ENCODE measurements around the gene IP6K1. TPM values are rescaled to one million over a fixed set of nuclear protein-coding genes. Genes with fewer than 3 reads are reported as not detected.
"Not testable (repeated sequence)": the region's sequence is repeated elsewhere in the genome, so short reads cannot be mapped to it uniquely, and the experiment has no call there.

IP6K1 gene
- total RNA-seq, 2 experiments from 2014 or later = 18.3 to 20.3 TPM

GRCh38 chr3:49754536-49754935 is 31.8 kb downstream of the IP6K1 start:
- CTCF ChIA-PET = interaction anchor here (1.4 kb wide), 1 partner anchor 10 kb away, joined by 3 read pairs; no protein-coding TSS in a partner anchor
- Mint-ChIP-seq H3K27ac (no peak overlapping the region), H3K4me1 (ENCODE audit: low read depth) (peaks cover 26% of the 10 kb centered on the region), H3K27me3 (ENCODE audit: low read depth) (no peaks in the 10 kb centered on the region), H3K4me3 (no peak overlapping the region), H3K36me3 (ENCODE audit: low read depth) (no peaks in the 10 kb centered on the region), H3K9me3 (no peaks in the 10 kb centered on the region)
- DNase-seq = no peak
- intact Hi-C loops (cut with micrococcal nuclease) = no loop called here

GRCh38 chr3:49751501-49751900 is 34.8 kb downstream of the IP6K1 start:
- intact Hi-C loops (cut with micrococcal nuclease) = no loop called here
- Mint-ChIP-seq H3K27ac (no peak overlapping the region), H3K27me3 (ENCODE audit: low read depth) (no peaks in the 10 kb centered on the region), H3K4me3 (no peak overlapping the region), H3K36me3 (ENCODE audit: low read depth) (peaks cover 3% of the 10 kb centered on the region), H3K4me1 (ENCODE audit: low read depth) (peaks cover 19% of the 10 kb centered on the region), H3K9me3 (no peaks in the 10 kb centered on the region)
- CTCF ChIA-PET = no interaction called here
- no peak for DNase-seq

DNA sequence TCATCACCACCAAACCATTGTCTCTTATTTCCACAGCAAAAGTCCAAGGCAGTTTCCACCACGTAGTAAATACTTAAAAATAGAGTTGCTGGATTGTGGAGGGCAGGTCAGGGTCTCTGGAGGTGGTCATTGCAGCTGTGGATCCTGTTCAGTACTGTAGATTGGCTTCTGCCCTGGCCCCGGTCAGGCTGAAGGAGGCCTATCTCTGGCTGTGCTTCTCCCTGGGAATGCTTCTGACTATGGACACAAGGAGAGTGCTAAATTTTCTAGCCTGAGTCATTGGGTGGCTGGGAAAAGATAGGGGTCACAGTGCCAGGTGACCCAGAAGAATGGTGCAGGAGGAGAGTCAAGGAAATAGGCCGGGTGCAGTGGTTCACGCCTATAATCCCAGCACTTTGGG is 36.3 kb downstream of the IP6K1 start:
- no peak for DNase-seq
- H3K27me3 Mint-ChIP-seq (ENCODE audit: low read depth) = no peaks in the 10 kb centered on the region
- no peak overlapping the region for H3K27ac Mint-ChIP-seq
- CTCF ChIA-PET = no interaction called here
- H3K4me3 Mint-ChIP-seq = no peak overlapping the region
- peaks cover 13% of the 10 kb centered on the region for H3K4me1 Mint-ChIP-seq (ENCODE audit: low read depth)
- intact Hi-C loops (cut with micrococcal nuclease) = no loop called here
- no peaks in the 10 kb centered on the region for H3K9me3 Mint-ChIP-seq
- H3K36me3 Mint-ChIP-seq (ENCODE audit: low read depth) = peaks cover 4% of the 10 kb centered on the region

DNA sequence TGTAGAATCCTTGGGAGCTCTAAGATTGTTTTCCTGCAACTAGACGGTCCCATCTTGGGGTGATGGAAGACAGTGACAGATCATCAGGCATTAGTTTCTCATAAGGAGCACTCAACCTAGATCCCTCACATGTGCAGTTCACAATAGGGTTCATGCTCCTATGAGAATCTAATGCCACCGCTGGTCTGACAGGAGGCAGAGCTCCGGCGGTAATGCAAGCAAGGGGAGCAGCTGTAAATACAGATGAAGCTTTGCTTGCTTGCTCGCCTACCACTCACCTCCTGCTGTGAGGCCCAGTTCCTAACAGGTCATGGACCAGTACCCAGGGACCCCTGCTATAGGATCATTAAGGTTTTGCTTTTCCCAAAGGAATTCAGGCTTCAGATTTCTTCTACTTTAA is 37.5 kb downstream of the IP6K1 start:
- H3K4me1 Mint-ChIP-seq (ENCODE audit: low read depth); H3K9me3 Mint-ChIP-seq; H3K4me3 Mint-ChIP-seq; H3K27ac Mint-ChIP-seq; intact Hi-C loops (cut with micrococcal nuclease); DNase-seq; H3K36me3 Mint-ChIP-seq (ENCODE audit: low read depth); H3K27me3 Mint-ChIP-seq (ENCODE audit: low read depth): not testable (repeated sequence)
- CTCF ChIA-PET = interaction anchor here (0.6 kb wide), 1 partner anchor 66 kb away, joined by 5 read pairs; no protein-coding TSS in a partner anchor

- H3K4me1 Mint-ChIP-seq (ENCODE audit: low read depth) = peaks cover 6% of the 10 kb centered on the region
- H3K4me3 Mint-ChIP-seq = no peak overlapping the region
- H3K27ac Mint-ChIP-seq = no peak overlapping the region
- CTCF ChIA-PET = no interaction called here
- H3K27me3 Mint-ChIP-seq (ENCODE audit: low read depth) = no peaks in the 10 kb centered on the region
- no peaks in the 10 kb centered on the region for H3K9me3 Mint-ChIP-seq
- no peak for DNase-seq
- H3K36me3 Mint-ChIP-seq (ENCODE audit: low read depth) = peaks cover 8% of the 10 kb centered on the region
- intact Hi-C loops (cut with micrococcal nuclease) = no loop called here
Measured at GRCh38 chr3:49747792-49748480, 38.4 kb downstream of the IP6K1 start.

- no peak for DNase-seq
- peaks cover 8% of the 10 kb centered on the region for H3K36me3 Mint-ChIP-seq (ENCODE audit: low read depth)
- no peak overlapping the region for H3K4me3 Mint-ChIP-seq
- H3K9me3 Mint-ChIP-seq = no peaks in the 10 kb centered on the region
- peaks cover 6% of the 10 kb centered on the region for H3K4me1 Mint-ChIP-seq (ENCODE audit: low read depth)
- H3K27me3 Mint-ChIP-seq (ENCODE audit: low read depth) = no peaks in the 10 kb centered on the region
- H3K27ac Mint-ChIP-seq = no peak overlapping the region
- CTCF ChIA-PET = no interaction called here
- intact Hi-C loops (cut with micrococcal nuclease) = no loop called here
Measured at GRCh38 chr3:49745986-49746385, 40.4 kb downstream of the IP6K1 start.

DNA sequence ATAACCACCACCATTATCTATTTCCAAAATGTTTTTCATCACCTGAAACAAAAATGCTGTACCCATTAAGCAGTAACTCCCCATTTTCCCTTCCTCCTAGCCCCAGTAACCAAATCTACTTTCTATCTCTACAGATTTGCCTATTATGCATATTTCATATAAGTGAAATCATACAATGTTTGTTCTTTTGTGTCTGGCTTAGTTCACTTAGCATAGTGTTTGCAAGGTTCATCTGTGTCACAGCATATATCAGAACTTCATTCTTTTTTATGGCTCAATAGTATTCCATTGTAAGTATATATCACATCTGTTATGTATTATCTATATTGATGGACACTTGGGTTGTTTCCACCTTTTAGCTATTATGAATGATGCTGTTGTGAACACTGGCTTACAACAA is 45.9 kb downstream of the IP6K1 start:
- Mint-ChIP-seq H3K27ac (no peak overlapping the region), H3K4me3 (no peak overlapping the region), H3K4me1 (ENCODE audit: low read depth) (peaks cover 6% of the 10 kb centered on the region), H3K27me3 (ENCODE audit: low read depth) (no peaks in the 10 kb centered on the region), H3K9me3 (no peaks in the 10 kb centered on the region), H3K36me3 (ENCODE audit: low read depth) (peaks cover 21% of the 10 kb centered on the region)
- CTCF ChIA-PET = no interaction called here
- no peak for DNase-seq
- intact Hi-C loops (cut with micrococcal nuclease) = no loop called here

DNA sequence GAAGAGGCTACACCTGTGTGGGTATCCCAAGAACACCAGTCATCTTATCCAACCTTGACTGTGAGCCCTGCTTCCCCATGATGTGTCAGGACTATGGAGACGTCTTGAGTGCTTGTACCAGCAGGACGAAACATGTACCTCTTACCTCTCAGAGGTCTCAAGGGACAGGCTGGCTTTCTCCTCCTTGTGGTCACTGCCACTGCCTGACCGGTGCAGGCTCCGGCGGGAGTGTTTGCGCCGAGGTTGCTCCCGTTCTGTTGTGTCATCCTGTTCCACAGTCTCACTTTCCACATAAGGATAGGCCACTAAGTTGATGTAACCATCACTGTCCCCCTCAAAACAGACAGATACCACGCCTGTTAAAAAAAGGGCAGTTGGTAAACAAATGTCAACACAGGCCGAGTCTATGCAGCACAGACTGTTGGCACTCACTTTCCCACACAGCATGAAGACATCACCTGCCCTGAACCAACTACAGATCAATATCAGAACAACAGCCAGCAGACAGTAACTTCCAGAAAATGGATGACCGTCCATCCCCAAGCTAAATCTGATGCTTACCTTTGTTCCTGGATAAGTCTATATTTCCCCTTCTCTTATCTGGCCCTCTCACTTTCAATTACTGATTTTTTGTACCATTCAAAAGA is 48.2 kb downstream of the IP6K1 start:
- CTCF ChIA-PET = no interaction called here
- Mint-ChIP-seq H3K36me3 (ENCODE audit: low read depth) (peaks cover 18% of the 10 kb centered on the region), H3K4me3 (no peak overlapping the region), H3K9me3 (no peaks in the 10 kb centered on the region), H3K4me1 (ENCODE audit: low read depth) (peaks cover 6% of the 10 kb centered on the region), H3K27ac (peak overlapping the region; percentile 32), H3K27me3 (ENCODE audit: low read depth) (no peaks in the 10 kb centered on the region)
- DNase-seq = no peak
- intact Hi-C loops (cut with micrococcal nuclease) = no loop called here

- DNase-seq = no peak
- CTCF ChIA-PET = no interaction called here
- Mint-ChIP-seq H3K4me1 (ENCODE audit: low read depth) (peaks cover 2% of the 10 kb centered on the region), H3K36me3 (ENCODE audit: low read depth) (peaks cover 25% of the 10 kb centered on the region), H3K27ac (no peak overlapping the region), H3K27me3 (ENCODE audit: low read depth) (no peaks in the 10 kb centered on the region), H3K9me3 (no peaks in the 10 kb centered on the region), H3K4me3 (no peak overlapping the region)
- intact Hi-C loops (cut with micrococcal nuclease) = no loop called here
Measured at GRCh38 chr3:49734752-49735151, 51.6 kb downstream of the IP6K1 start.

- intact Hi-C loops (cut with micrococcal nuclease) = no loop called here
- no peak overlapping the region for H3K4me3 Mint-ChIP-seq
- no peaks in the 10 kb centered on the region for H3K27me3 Mint-ChIP-seq (ENCODE audit: low read depth)
- DNase-seq = no peak
- peaks cover 25% of the 10 kb centered on the region for H3K36me3 Mint-ChIP-seq (ENCODE audit: low read depth)
- peaks cover under 1% of the 10 kb centered on the region for H3K4me1 Mint-ChIP-seq (ENCODE audit: low read depth)
- H3K9me3 Mint-ChIP-seq = no peaks in the 10 kb centered on the region
- no peak overlapping the region for H3K27ac Mint-ChIP-seq
- CTCF ChIA-PET = no interaction called here
Measured at GRCh38 chr3:49733551-49733950, 52.8 kb downstream of the IP6K1 start.

GRCh38 chr3:49732597-49732996 is 53.7 kb downstream of the IP6K1 start:
- DNase-seq = no peak
- no peak overlapping the region for H3K27ac Mint-ChIP-seq
- no peak overlapping the region for H3K4me3 Mint-ChIP-seq
- H3K4me1 Mint-ChIP-seq (ENCODE audit: low read depth) = no peaks in the 10 kb centered on the region
- intact Hi-C loops (cut with micrococcal nuclease) = no loop called here
- H3K9me3 Mint-ChIP-seq = no peaks in the 10 kb centered on the region
- H3K27me3 Mint-ChIP-seq (ENCODE audit: low read depth) = no peaks in the 10 kb centered on the region
- H3K36me3 Mint-ChIP-seq (ENCODE audit: low read depth) = peaks cover 20% of the 10 kb centered on the region
- CTCF ChIA-PET = interaction anchor here (0.6 kb wide), 1 partner anchor 1894 kb away, joined by 3 read pairs; no protein-coding TSS in a partner anchor

GRCh38 chr3:49729966-49730609 is 56.3 kb downstream of the IP6K1 start:
- CTCF ChIA-PET = interaction anchor here (0.7 to 1.1 kb wide), 3 partner anchors 58 to 123 kb away, joined by 3 to 6 read pairs (median 4); no protein-coding TSS in a partner anchor
- intact Hi-C loops (cut with micrococcal nuclease) = loop anchor here (10.0 kb wide), 1 partner anchor 705 kb away; the partner anchor contains the start of genes IMPDH2 and NDUFAF3
- no peak for DNase-seq
- Mint-ChIP-seq H3K36me3 (ENCODE audit: low read depth) (peaks cover 12% of the 10 kb centered on the region), H3K4me3 (no peak overlapping the region), H3K9me3 (no peaks in the 10 kb centered on the region), H3K27ac (no peak overlapping the region), H3K27me3 (ENCODE audit: low read depth) (no peaks in the 10 kb centered on the region), H3K4me1 (ENCODE audit: low read depth) (no peaks in the 10 kb centered on the region)

All from activated naive CD4-positive, alpha-beta T cell treated with anti-CD3 and anti-CD28 coated beads for 36 hours (primary cell).